Measurements from ENCODE around the gene COL20A1. TPM values are rescaled to one million over a fixed set of nuclear protein-coding genes. Genes with fewer than 3 reads are reported as not detected.

The COL20A1 gene
- total RNA-seq, 1 donor from 2014 or later = not detected

DNA sequence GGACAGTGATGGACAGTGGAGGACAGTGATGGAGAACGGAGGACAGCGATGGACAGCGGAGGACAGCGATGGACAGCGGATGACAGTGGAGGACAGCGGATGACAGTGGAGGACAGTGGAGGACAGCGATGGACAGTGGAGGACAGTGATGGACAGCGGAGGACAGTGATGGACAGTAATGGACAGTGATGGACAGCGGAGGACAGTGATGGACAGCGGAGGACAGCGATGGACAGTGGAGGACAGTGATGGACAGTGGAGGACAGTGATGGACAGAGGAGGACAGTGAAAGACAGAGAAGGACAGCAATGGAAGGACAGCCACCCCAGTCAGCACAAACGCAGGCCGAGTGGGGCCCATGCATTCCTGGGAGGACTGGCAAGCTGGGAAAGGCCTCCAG lies 35.4 kb upstream of the COL20A1 start:
- no peaks in the 10 kb centered on the region for H3K36me3 ChIP-seq (ENCODE audit: control insufficient read depth, insufficient read depth, low read length)
- TF ChIP-seq, protein P1, sequence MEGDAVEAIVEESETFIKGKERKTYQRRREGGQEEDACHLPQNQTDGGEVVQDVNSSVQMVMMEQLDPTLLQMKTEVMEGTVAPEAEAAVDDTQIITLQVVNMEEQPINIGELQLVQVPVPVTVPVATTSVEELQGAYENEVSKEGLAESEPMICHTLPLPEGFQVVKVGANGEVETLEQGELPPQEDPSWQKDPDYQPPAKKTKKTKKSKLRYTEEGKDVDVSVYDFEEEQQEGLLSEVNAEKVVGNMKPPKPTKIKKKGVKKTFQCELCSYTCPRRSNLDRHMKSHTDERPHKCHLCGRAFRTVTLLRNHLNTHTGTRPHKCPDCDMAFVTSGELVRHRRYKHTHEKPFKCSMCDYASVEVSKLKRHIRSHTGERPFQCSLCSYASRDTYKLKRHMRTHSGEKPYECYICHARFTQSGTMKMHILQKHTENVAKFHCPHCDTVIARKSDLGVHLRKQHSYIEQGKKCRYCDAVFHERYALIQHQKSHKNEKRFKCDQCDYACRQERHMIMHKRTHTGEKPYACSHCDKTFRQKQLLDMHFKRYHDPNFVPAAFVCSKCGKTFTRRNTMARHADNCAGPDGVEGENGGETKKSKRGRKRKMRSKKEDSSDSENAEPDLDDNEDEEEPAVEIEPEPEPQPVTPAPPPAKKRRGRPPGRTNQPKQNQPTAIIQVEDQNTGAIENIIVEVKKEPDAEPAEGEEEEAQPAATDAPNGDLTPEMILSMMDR (IDR thresholded peaks at IDR 0.05; ENCODE audit: insufficient read depth, low read length, poor library complexity, severe bottlenecking) = no peak
- no peak for DNase-seq (ENCODE audit: low read depth)
- H3K27me3 ChIP-seq (ENCODE audit: control insufficient read depth, insufficient read depth, low read length) = peaks cover 68% of the 10 kb centered on the region
- H3K4me3 ChIP-seq (ENCODE audit: low read depth, low read length) = no peak overlapping the region

DNA sequence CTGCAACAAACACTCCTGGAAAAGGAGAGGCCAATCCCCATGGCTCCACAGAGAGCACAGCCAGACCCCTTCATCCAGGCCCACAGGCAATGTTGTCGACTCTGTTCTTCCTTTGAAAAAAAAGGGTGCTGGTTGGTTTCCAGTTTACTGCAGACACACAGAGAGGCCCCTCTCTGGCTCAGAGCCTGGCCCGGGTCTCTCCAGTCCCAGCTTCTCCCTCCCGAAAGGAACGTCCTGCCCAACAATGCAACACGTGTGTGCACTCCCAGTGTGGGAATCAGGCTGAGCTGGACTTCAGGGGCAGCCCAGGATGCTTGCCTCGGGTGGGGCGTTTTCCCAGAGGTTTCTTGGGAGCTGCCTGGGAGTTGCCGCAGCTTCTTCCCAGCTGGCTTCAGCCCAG lies 34.2 kb upstream of the COL20A1 start:
- DNase-seq (ENCODE audit: low read depth) = no peak
- peaks cover 61% of the 10 kb centered on the region for H3K27me3 ChIP-seq (ENCODE audit: control insufficient read depth, insufficient read depth, low read length)

DNA sequence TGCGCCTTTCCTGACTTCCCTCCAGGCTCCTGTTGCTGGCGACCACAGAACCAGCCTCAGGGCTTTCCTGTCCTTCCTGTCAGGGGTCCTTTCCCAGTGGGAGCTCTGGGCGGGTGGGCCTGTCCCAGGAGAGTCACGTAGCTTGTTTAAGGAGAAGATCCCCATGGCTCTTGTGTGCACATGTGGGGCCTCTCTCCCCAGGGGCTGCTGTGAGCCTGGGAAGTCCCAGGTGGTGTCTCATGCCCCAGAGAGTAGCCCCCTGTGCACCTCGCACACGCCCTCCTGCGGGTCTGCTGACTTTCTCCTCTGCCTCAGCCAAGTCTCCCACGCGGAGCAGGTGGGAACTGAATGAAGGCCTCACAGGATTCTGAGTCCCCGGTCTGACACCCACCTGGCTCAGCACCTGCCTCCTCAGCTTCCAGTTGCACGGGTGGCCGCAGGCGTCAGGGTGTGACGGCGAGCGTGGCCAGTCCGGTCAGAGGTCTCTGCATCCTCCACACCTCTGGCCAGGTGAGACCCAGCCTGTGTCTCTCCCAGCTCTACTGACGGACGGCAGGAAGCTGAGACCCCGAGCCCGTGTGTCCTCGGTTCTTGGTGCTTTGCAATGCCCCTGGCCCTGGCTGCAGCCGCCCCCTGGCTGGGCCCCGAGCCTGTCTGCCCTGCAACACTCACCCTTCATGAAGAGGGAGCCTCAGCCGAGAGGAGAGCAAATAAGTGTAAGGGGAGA lies 33.1 kb upstream of the COL20A1 start:
- peaks cover 52% of the 10 kb centered on the region for H3K27me3 ChIP-seq (ENCODE audit: control insufficient read depth, insufficient read depth, low read length)
- H3K4me3 ChIP-seq (ENCODE audit: low read depth, low read length) = no peak overlapping the region
- TF ChIP-seq, protein P1 (IDR thresholded peaks at IDR 0.05; ENCODE audit: insufficient read depth, low read length, poor library complexity, severe bottlenecking) = no peak
- DNase-seq (ENCODE audit: low read depth) = no peak
- H3K36me3 ChIP-seq (ENCODE audit: control insufficient read depth, insufficient read depth, low read length) = no peaks in the 10 kb centered on the region

More for the DNA sequence above, 34.2 kb upstream of the COL20A1 start:
- Histone ChIP-seq H3K36me3 (ENCODE audit: control insufficient read depth, insufficient read depth, low read length) (no peaks in the 10 kb centered on the region), H3K4me3 (ENCODE audit: low read depth, low read length) (no peak overlapping the region)
- TF ChIP-seq, protein P1 (IDR thresholded peaks at IDR 0.05; ENCODE audit: insufficient read depth, low read length, poor library complexity, severe bottlenecking) = no peak

DNA sequence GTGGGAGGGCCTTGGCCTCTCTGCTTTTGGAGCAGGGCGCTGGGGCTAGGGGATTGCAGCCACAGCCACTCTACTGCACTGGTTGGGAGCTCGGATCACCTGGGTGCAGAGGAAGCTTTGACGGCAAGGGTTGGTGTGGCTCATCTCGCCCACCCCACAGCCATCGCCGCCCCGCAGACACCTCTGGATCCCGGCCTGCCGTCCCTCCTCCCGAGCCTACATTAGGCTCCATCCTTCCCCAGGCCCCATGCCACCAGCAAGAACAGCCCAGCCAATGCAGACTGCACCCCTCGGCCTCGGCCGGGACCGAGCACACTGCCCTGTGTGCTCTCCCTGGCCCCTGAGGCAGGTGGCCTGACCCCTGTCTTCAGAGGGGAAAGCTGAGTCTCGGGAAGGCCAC lies 32.5 kb upstream of the COL20A1 start:
- TF ChIP-seq, protein P1 (IDR thresholded peaks at IDR 0.05; ENCODE audit: insufficient read depth, low read length, poor library complexity, severe bottlenecking) = no peak
- H3K36me3 ChIP-seq (ENCODE audit: control insufficient read depth, insufficient read depth, low read length) = no peaks in the 10 kb centered on the region
- H3K27me3 ChIP-seq (ENCODE audit: control insufficient read depth, insufficient read depth, low read length) = peaks cover 46% of the 10 kb centered on the region
- no peak overlapping the region for H3K4me3 ChIP-seq (ENCODE audit: low read depth, low read length)
- no peak for DNase-seq (ENCODE audit: low read depth)

DNA sequence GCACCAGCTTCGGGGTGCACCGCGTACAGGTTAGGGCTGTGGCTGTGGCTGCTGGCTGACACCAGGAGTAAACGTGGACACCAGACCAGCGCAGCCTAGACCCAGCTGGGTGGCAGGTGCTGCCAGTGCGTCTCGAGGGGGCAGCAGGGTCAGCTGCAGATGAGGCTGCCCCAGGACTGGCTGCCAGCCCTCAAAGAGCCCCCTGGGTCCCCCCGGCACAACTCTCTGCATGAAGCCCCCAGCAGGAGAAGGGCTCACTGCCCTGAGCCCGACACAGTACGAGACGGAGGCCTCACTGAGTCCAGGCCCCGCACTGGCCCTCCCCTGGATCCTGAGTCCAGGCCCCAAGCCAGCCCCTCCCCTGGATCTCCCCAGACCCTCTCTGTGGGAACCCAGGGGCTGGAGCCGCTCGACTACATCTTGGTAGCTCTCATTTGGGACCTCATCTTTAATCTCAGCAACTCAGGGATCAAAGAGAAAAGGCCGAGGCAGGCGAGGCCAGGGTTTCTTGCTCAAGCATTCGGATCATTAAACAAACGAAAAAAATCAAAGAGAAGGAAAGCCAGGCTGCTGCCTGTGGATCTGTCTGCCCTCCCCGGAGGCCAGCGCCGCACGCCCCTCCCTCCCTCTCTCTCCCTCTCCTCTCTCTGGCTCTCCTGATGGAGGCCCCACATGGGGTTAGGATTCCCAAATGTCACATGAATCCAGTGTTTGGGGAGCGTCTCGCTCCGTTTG lies 31.8 kb upstream of the COL20A1 start:
- Histone ChIP-seq H3K36me3 (ENCODE audit: control insufficient read depth, insufficient read depth, low read length) (no peaks in the 10 kb centered on the region), H3K4me3 (ENCODE audit: low read depth, low read length) (no peak overlapping the region), H3K27me3 (ENCODE audit: control insufficient read depth, insufficient read depth, low read length) (peaks cover 42% of the 10 kb centered on the region)
- TF ChIP-seq, protein P1 (IDR thresholded peaks at IDR 0.05; ENCODE audit: insufficient read depth, low read length, poor library complexity, severe bottlenecking) = no peak
- no peak for DNase-seq (ENCODE audit: low read depth)
